HepG2 (cell line): ENCODE measurements around the gene RRBP1. TPM values are rescaled to one million over a fixed set of nuclear protein-coding genes. Genes with fewer than 3 reads are reported as not detected.

Experiments used
- AKAP8 ChIP-seq: sonication (generic); formaldehyde crosslinking; IDR thresholded peaks from 2 replicates; pipeline ENCODE4 v1.5.1; 2020; ENCODE audit warnings: mild to moderate bottlenecking, missing genetic modification reagents
- HMG20B ChIP-seq: conservative IDR thresholded peaks from 2 replicates; pipeline ENCODE4 v1.6.1; 2016; ENCODE audit warnings: missing genetic modification reagents, missing compliant biosample characterization
- MED1 ChIP-seq: sonication (generic); formaldehyde crosslinking; IDR thresholded peaks from 2 replicates; pipeline ENCODE4 v1.4.0; 2020; ENCODE audit warnings: missing genetic modification reagents
- POLR2AphosphoS2 ChIP-seq: IDR thresholded peaks from 2 replicates; pipeline ENCODE4 v1.6.1; 2011; ENCODE audit warnings: low read depth, low read length, improper control_type of control experiment
- SAP130 ChIP-seq: IDR thresholded peaks from 2 replicates; pipeline ENCODE4 v1.6.1; 2016; ENCODE audit warnings: low read depth
- SKIL ChIP-seq: sonication (generic); formaldehyde crosslinking; IDR thresholded peaks from 2 replicates; pipeline ENCODE4 v1.8.0; 2022; ENCODE audit warnings: missing genetic modification reagents, mild to moderate bottlenecking, moderate library complexity, borderline replicate concordance
- SNAI1 ChIP-seq: sonication (generic); formaldehyde crosslinking; IDR thresholded peaks from 2 replicates; pipeline ENCODE4 v1.5.0; 2020; ENCODE audit warnings: mild to moderate bottlenecking, missing genetic modification reagents, borderline replicate concordance
- ZKSCAN5 ChIP-seq: sonication (generic); formaldehyde crosslinking; IDR thresholded peaks from 2 replicates; pipeline ENCODE4 v1.5.1; 2020; ENCODE audit warnings: mild to moderate bottlenecking, missing genetic modification reagents
- ZNF572 ChIP-seq: sonication (generic); formaldehyde crosslinking; IDR thresholded peaks from 2 replicates; pipeline ENCODE4 v1.5.1; 2020; ENCODE audit warnings: mild to moderate bottlenecking, missing genetic modification reagents
- ZNF614 ChIP-seq: IDR thresholded peaks from 2 replicates; pipeline ENCODE4 v1.6.1; 2018; ENCODE audit warnings: missing biosample characterization, missing genetic modification reagents, inconsistent platforms, borderline replicate concordance
- ZNF670 ChIP-seq: sonication (generic); formaldehyde crosslinking; IDR thresholded peaks from 2 replicates; pipeline ENCODE4 v1.8.0; 2022; ENCODE audit warnings: mild to moderate bottlenecking, missing genetic modification reagents, borderline replicate concordance
- polyA plus RNA-seq, 8 experiments: library from polyadenylated mRNA; depleted of rRNA in 3 of 8; stranded (reverse) in 7 of 8; unstranded in 1 of 8; fragments of >200 nt; fragmentation: Illumina TruSeq in 4 of 8; extraction: Trizol in 4 of 8; gene quantifications; 2 replicates each; pipeline versions ENCODE4 v1.2.1 to v1.2.3, GENCODE V29; 2011 to 2016; ENCODE audit warnings: low read depth in 4 of 8, missing spikeins in 1 of 8, mixed read lengths in 1 of 8; ENCODE audit not compliant: insufficient read depth in 1 of 8
- total RNA-seq, 5 experiments: library from RNA; depleted of rRNA; stranded (reverse); fragments of >200 nt; fragmentation: Illumina TruSeq; extraction: Trizol; gene quantifications; 2 replicates each; pipeline ENCODE4 v1.2.3, GENCODE V29; 2016; ENCODE audit warnings: low read depth in 1 of 5
- TF ChIP-seq, protein P1 (sequence below): sonication (generic); formaldehyde crosslinking; IDR thresholded peaks from 2 replicates; pipeline ENCODE4 v1.4.0; 2020; ENCODE audit warnings: missing genetic modification reagents, borderline replicate concordance
- TF ChIP-seq, protein P2 (sequence below): sonication (generic); formaldehyde crosslinking; IDR thresholded peaks from 2 replicates; pipeline ENCODE4 v1.4.0; 2020; ENCODE audit warnings: mild to moderate bottlenecking, missing genetic modification reagents
- TF ChIP-seq, protein P3 (sequence below): sonication (generic); formaldehyde crosslinking; IDR thresholded peaks from 2 replicates; pipeline ENCODE4 v1.4.0; 2020; ENCODE audit warnings: missing genetic modification reagents, borderline replicate concordance

RRBP1 gene
- total and polyA plus RNA-seq, 2 of the 13 experiments (the other 11 are each of a cell fraction or from before 2014, with no cell fraction given), result 150 to 222 TPM

DNA sequence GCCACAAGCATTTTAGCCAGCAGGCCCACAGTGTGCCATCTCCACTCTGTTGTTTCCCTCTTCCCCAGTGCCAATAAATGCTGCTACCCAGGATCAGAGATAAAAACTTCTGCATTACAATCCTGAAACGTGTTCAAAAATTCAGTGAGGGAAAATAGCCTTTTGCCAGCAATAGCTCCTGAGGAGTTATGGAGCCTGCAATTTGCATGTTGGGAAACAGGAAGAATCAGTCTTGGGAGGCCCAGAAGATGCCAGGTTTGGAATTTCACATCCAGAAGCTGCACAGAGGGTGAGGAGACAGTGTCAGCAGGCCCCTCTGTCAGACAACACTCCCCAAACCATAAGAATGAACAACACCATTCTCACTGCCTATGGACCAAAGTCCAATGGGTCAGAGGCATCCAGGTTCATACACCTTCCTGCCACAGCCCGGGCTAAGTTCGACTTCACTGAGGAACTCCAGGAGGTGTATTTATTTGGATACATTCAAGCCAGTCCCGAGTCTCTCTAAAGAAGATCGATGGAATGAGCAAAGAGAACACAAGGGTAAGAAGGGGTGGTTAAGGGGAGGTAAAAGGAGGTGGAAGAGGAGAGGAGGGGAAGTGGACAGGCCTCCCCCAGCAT is 20.8 kb downstream of the RRBP1 start (continued):
- TF ChIP-seq, protein P1, sequence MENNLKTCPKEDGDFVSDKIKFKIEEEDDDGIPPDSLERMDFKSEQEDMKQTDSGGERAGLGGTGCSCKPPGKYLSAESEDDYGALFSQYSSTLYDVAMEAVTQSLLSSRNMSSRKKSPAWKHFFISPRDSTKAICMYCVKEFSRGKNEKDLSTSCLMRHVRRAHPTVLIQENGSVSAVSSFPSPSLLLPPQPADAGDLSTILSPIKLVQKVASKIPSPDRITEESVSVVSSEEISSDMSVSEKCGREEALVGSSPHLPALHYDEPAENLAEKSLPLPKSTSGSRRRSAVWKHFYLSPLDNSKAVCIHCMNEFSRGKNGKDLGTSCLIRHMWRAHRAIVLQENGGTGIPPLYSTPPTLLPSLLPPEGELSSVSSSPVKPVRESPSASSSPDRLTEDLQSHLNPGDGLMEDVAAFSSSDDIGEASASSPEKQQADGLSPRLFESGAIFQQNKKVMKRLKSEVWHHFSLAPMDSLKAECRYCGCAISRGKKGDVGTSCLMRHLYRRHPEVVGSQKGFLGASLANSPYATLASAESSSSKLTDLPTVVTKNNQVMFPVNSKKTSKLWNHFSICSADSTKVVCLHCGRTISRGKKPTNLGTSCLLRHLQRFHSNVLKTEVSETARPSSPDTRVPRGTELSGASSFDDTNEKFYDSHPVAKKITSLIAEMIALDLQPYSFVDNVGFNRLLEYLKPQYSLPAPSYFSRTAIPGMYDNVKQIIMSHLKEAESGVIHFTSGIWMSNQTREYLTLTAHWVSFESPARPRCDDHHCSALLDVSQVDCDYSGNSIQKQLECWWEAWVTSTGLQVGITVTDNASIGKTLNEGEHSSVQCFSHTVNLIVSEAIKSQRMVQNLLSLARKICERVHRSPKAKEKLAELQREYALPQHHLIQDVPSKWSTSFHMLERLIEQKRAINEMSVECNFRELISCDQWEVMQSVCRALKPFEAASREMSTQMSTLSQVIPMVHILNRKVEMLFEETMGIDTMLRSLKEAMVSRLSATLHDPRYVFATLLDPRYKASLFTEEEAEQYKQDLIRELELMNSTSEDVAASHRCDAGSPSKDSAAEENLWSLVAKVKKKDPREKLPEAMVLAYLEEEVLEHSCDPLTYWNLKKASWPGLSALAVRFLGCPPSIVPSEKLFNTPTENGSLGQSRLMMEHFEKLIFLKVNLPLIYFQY, result peak; percentile 94
- TF ChIP-seq ZNF670 (CRISPR knock-in tag) (0 out of 2 replicates have a peak, but pooled peaks have one; percentile 49), HMG20B (CRISPR knock-in tag) (0 out of 2 replicates have a peak, but pooled peaks have one; percentile 44), POLR2AphosphoS2 (peak; percentile 70; the same call in 1 of the 2 replicates), ZNF572 (CRISPR knock-in tag) (no peak), SNAI1 (CRISPR knock-in tag) (no peak), SKIL (CRISPR knock-in tag) (peak; percentile 58; the same call in 1 of the 2 replicates), ZNF614 (CRISPR knock-in tag) (0 out of 2 replicates have a peak, but pooled peaks have one; percentile 56), SAP130 (peak; percentile 65), AKAP8 (CRISPR knock-in tag) (peak; percentile 50; the same call in 1 of the 2 replicates), MED1 (no peak; the same call in 1 of the 2 replicates), ZKSCAN5 (CRISPR knock-in tag) (peak; percentile 70; the same call in 1 of the 2 replicates)
- TF ChIP-seq, protein P2, sequence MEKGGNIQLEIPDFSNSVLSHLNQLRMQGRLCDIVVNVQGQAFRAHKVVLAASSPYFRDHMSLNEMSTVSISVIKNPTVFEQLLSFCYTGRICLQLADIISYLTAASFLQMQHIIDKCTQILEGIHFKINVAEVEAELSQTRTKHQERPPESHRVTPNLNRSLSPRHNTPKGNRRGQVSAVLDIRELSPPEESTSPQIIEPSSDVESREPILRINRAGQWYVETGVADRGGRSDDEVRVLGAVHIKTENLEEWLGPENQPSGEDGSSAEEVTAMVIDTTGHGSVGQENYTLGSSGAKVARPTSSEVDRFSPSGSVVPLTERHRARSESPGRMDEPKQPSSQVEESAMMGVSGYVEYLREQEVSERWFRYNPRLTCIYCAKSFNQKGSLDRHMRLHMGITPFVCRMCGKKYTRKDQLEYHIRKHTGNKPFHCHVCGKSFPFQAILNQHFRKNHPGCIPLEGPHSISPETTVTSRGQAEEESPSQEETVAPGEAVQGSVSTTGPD, result no peak
- TF ChIP-seq, protein P3, sequence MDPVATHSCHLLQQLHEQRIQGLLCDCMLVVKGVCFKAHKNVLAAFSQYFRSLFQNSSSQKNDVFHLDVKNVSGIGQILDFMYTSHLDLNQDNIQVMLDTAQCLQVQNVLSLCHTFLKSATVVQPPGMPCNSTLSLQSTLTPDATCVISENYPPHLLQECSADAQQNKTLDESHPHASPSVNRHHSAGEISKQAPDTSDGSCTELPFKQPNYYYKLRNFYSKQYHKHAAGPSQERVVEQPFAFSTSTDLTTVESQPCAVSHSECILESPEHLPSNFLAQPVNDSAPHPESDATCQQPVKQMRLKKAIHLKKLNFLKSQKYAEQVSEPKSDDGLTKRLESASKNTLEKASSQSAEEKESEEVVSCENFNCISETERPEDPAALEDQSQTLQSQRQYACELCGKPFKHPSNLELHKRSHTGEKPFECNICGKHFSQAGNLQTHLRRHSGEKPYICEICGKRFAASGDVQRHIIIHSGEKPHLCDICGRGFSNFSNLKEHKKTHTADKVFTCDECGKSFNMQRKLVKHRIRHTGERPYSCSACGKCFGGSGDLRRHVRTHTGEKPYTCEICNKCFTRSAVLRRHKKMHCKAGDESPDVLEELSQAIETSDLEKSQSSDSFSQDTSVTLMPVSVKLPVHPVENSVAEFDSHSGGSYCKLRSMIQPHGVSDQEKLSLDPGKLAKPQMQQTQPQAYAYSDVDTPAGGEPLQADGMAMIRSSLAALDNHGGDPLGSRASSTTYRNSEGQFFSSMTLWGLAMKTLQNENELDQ (CRISPR knock-in tag), result no peak
